ENCODE data around the gene ZNF804A. TPM values are rescaled to one million over a fixed set of nuclear protein-coding genes. Genes with fewer than 3 reads are reported as not detected.
A peak's percentile ranks its signal among the peaks of the same experiment; 100 is the strongest.

Gene ZNF804A
- total and polyA plus RNA-seq, 2 of the 4 experiments (the other 2 are of a cell fraction): 2.2 to 2.7 TPM

GRCh38 chr2:184696644-184697043 is 98.3 kb downstream of the ZNF804A start:
- WGBS, 2 experiments (ENCODE audit: extremely low coverage in 2 of 2, insufficient read length in 1 of 2): no CpG with 5 or more reads among the region's 1 CpG

More at GRCh38 chr2:184696644-184697043, 98.3 kb downstream of the ZNF804A start:
- Histone ChIP-seq H3K9me1 (ENCODE audit: insufficient read depth, low read length) (no peaks in the 10 kb centered on the region), H3K4ac (ENCODE audit: low read depth, low read length) (no peak overlapping the region), H3K27me3 (ENCODE audit: control insufficient read depth, insufficient read depth, low read length) (no peaks in the 10 kb centered on the region), H4K20me1 (ENCODE audit: insufficient read depth, low read length) (no peaks in the 10 kb centered on the region), H3K4me2 (ENCODE audit: low read depth, low read length) (no peak overlapping the region), H3K18ac (ENCODE audit: low read depth, low read length) (no peak overlapping the region), H2BK15ac (ENCODE audit: low read depth, low read length) (no peak overlapping the region), H2BK5ac (ENCODE audit: low read depth, low read length, poor library complexity, severe bottlenecking) (no peak overlapping the region), H2AK9ac (replicated peaks; ENCODE audit: low read depth, low read length, poor library complexity) (no peak overlapping the region), H3K4me1 (ENCODE audit: control insufficient read depth, insufficient read depth, low read length) (no peaks in the 10 kb centered on the region), H3K36me3 (ENCODE audit: control insufficient read depth, insufficient read depth, low read length) (no peaks in the 10 kb centered on the region), H3K56ac (ENCODE audit: extremely low read depth, insufficient read depth, low read length) (no peak overlapping the region), H4K8ac (ENCODE audit: low read depth in 2 of 2, low read length in 2 of 2) (no peak overlapping the region), H2BK20ac (ENCODE audit: low read depth, low read length) (no peak overlapping the region), H3K9ac (ENCODE audit: low read depth, low read length) (no peak overlapping the region), H2AK5ac (ENCODE audit: low read depth, low read length) (no peak overlapping the region), H4K91ac (ENCODE audit: insufficient read depth, low read depth, low read length) (no peak overlapping the region), H2AFZ (replicated peaks; ENCODE audit: low read length, poor library complexity) (no peak overlapping the region), H2BK120ac (ENCODE audit: low read depth, low read length) (no peak overlapping the region), H3K27ac (ENCODE audit: insufficient read depth, low read length) (no peak overlapping the region), H3K14ac (replicated peaks; ENCODE audit: low read depth, low read length) (no peak overlapping the region), H3K79me1 (ENCODE audit: low read depth in 1 of 2, low read length in 2 of 2) (no peaks in the 10 kb centered on the region; a peak in 1 of 4 replicates), H3K4me3 (ENCODE audit: insufficient read depth, low read depth, low read length) (no peak overlapping the region), H4K5ac (ENCODE audit: low read depth, low read length) (no peak overlapping the region), H3K9me3 (ENCODE audit: control insufficient read depth, insufficient read depth, low read length) (no peaks in the 10 kb centered on the region), H3K23ac (ENCODE audit: low read depth, low read length) (no peak overlapping the region)
- in situ Hi-C loops (cut with MboI; ENCODE audit: low sequenced_read_pairs) (no loop called here), dilution Hi-C loops (cut with HindIII; ENCODE audit: low sequenced_read_pairs, unreplicated experiment) (no loop called here), intact Hi-C loops (cut with micrococcal nuclease) (no loop called here)
- ATAC-seq (ENCODE audit: low read depth): no peak
- DNase-seq: no peak
- ChIA-PET CTCF (no interaction called here), POLR2A (ENCODE audit: unreplicated experiment) (no interaction called here)
- no peak for TF ChIP-seq RFX5 (IDR thresholded peaks at IDR 0.05; ENCODE audit: low read depth, low read length)
- peak; percentile 63 for TF ChIP-seq MAFK (IDR thresholded peaks at IDR 0.05; ENCODE audit: low read depth, low read length)
- BruUV-seq (replicated peaks): no TSS peak
